OCI-LY3 (cell line): ENCODE data around the gene TENM4.

ENCODE experiments used
- H2AFZ ChIP-seq: fragments of 200-600, 300-600 bp; shearing (Covaris generic); 2 replicates; pipeline ENCODE4 v1.6.0; 2014; ENCODE audit warnings: antibody characterized with exemption, low read depth, low read length
- H3K27ac ChIP-seq: fragments of 200-600, 300-600 bp; sonication (generic); 2 replicates; pipeline ENCODE4 v1.5.1; 2014; ENCODE audit warnings: mild to moderate bottlenecking, low read length, moderate library complexity, mixed read lengths
- H3K27me3 ChIP-seq: fragments of 200-600, 300-600 bp; sonication (generic); 2 replicates; pipeline ENCODE4 v1.6.1; 2014; ENCODE audit warnings: low read depth, low read length, mixed read lengths
- H3K36me3 ChIP-seq: fragments of 200-600, 300-600 bp; sonication (generic); replicated peaks from 2 replicates; pipeline ENCODE3; 2014; ENCODE audit warnings: low read depth, low read length, mixed read lengths
- H3K4me1 ChIP-seq: fragments of 300-600, 200-600 bp; sonication (generic); 2 replicates; pipeline ENCODE4 v1.6.1; 2014; ENCODE audit warnings: low read length, mixed read lengths
- H3K4me2 ChIP-seq: fragments of 200-600, 300-600 bp; sonication (generic); 2 replicates; pipeline ENCODE4 v1.6.1; 2014; ENCODE audit warnings: low read length, mixed read lengths
- H3K4me3 ChIP-seq: fragments of 300-600, 200-600 bp; sonication (generic); 2 replicates; pipeline ENCODE4 v1.5.1; 2014; ENCODE audit warnings: antibody characterized with exemption, mild to moderate bottlenecking, low read length, moderate library complexity
- H3K79me2 ChIP-seq: fragments of 300-600, 200-600 bp; shearing (Covaris generic); 2 replicates; pipeline ENCODE4 v1.6.1; 2014; ENCODE audit warnings: mild to moderate bottlenecking, low read length, mixed read lengths
- H3K9ac ChIP-seq: fragments of 300-600, 200-600 bp; shearing (Covaris generic); 2 replicates; pipeline ENCODE4 v1.6.0; 2014; ENCODE audit warnings: mild to moderate bottlenecking, low read length, moderate library complexity
- H3K9me3 ChIP-seq: fragments of 200-600, 300-600 bp; shearing (Covaris generic); 2 replicates; pipeline ENCODE4 v1.6.1; 2014; ENCODE audit warnings: low read length, mixed read lengths; ENCODE audit not compliant: insufficient read depth
- H4K20me1 ChIP-seq: fragments of 200-600, 300-600 bp; sonication (generic); 2 replicates; pipeline ENCODE4 v1.6.1; 2016; ENCODE audit warnings: low read length, mixed read lengths; ENCODE audit not compliant: insufficient read depth
- CTCF ChIP-seq: fragments of 200-600, 300-600 bp; sonication (generic); IDR thresholded peaks from 2 replicates; pipeline ENCODE4 v1.5.1; 2014; ENCODE audit warnings: antibody characterized with exemption, low read length, low read depth
- EZH2phosphoT487 ChIP-seq: fragments of 200-600 bp; shearing (Covaris generic); IDR thresholded peaks from 2 replicates; pipeline ENCODE4 v1.6.1; 2018; ENCODE audit warnings: antibody characterized with exemption, mixed run types, low read depth

The TENM4 gene

DNA sequence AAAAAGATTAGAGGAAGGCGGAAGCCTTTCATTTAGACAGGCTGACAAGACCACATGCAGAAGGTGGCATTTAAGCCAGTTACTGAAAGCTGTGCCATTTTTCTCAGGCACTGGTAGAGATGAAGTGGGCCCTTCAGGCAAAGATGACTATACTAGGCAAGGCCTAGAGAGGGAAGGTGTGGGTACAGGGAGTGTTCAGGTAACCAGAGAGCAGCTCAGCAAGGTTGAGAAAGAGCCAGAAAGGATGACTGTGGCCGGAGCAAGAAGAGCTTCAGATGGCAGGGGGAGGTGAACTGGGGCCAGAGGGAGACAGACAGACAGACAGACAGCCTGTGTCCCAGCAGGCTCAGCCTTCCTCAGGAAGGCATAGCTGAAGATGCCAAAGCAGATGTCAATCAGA, 778.0 kb downstream of the TENM4 start:
- H3K4me2 ChIP-seq = no peak overlapping the region

GRCh38 chr11:78660471-78660870, 780.4 kb downstream of the TENM4 start:
- Histone ChIP-seq H3K4me2 (no peak overlapping the region), H3K36me3 (no peaks in the 10 kb centered on the region), H3K4me3 (no peak overlapping the region), H3K27ac (no peak overlapping the region), H3K9ac (no peak overlapping the region), H3K79me2 (no peaks in the 10 kb centered on the region), H3K27me3 (no peaks in the 10 kb centered on the region), H4K20me1 (no peaks in the 10 kb centered on the region), H3K9me3 (no peaks in the 10 kb centered on the region), H3K4me1 (no peaks in the 10 kb centered on the region), H2AFZ (no peak overlapping the region)
- TF ChIP-seq EZH2phosphoT487 = no peak
- no peak for TF ChIP-seq CTCF

More for the DNA sequence above, 778.0 kb downstream of the TENM4 start:
- no peaks in the 10 kb centered on the region for H3K27me3 ChIP-seq
- no peak overlapping the region for H3K4me3 ChIP-seq
- no peak overlapping the region for H3K9ac ChIP-seq
- TF ChIP-seq CTCF (no peak), EZH2phosphoT487 (no peak)
- no peaks in the 10 kb centered on the region for H3K9me3 ChIP-seq
- H4K20me1 ChIP-seq = no peaks in the 10 kb centered on the region
- no peak overlapping the region for H3K27ac ChIP-seq
- H3K36me3 ChIP-seq = no peaks in the 10 kb centered on the region
- H2AFZ ChIP-seq = no peak overlapping the region
- no peaks in the 10 kb centered on the region for H3K79me2 ChIP-seq
- no peaks in the 10 kb centered on the region for H3K4me1 ChIP-seq

GRCh38 chr11:78659326-78660270, 781.2 kb downstream of the TENM4 start:
- H3K79me2 ChIP-seq = no peaks in the 10 kb centered on the region
- TF ChIP-seq EZH2phosphoT487 = no peak
- TF ChIP-seq CTCF = no peak
- no peaks in the 10 kb centered on the region for H3K36me3 ChIP-seq
- H3K4me1 ChIP-seq = no peaks in the 10 kb centered on the region; the same call in 1 of the 2 replicates
- no peak overlapping the region for H3K4me3 ChIP-seq
- no peaks in the 10 kb centered on the region for H3K27me3 ChIP-seq
- H4K20me1 ChIP-seq = no peaks in the 10 kb centered on the region
- H3K9me3 ChIP-seq = no peaks in the 10 kb centered on the region
- H2AFZ ChIP-seq = no peak overlapping the region
- no peak overlapping the region for H3K27ac ChIP-seq
- no peak overlapping the region for H3K9ac ChIP-seq
- H3K4me2 ChIP-seq = no peak overlapping the region

GRCh38 chr11:78657968-78658839, 782.6 kb downstream of the TENM4 start:
- Histone ChIP-seq H3K27me3 (no peaks in the 10 kb centered on the region), H3K36me3 (no peaks in the 10 kb centered on the region)
- TF ChIP-seq EZH2phosphoT487 = no peak
- TF ChIP-seq CTCF = no peak

More at GRCh38 chr11:78657968-78658839, 782.6 kb downstream of the TENM4 start:
- Histone ChIP-seq H3K9me3 (no peaks in the 10 kb centered on the region), H4K20me1 (no peaks in the 10 kb centered on the region), H3K4me3 (no peak overlapping the region), H3K4me2 (no peak overlapping the region), H2AFZ (no peak overlapping the region), H3K27ac (no peak overlapping the region), H3K79me2 (no peaks in the 10 kb centered on the region), H3K9ac (no peak overlapping the region), H3K4me1 (peaks cover 8% of the 10 kb centered on the region; the same call in 1 of the 2 replicates)
